H1 (cell line): ENCODE data around the gene NSD2. TPM values are rescaled to one million over a fixed set of nuclear protein-coding genes. Genes with fewer than 3 reads are reported as not detected.

ENCODE experiments used
- CHD7 ChIP-seq: fragments of 300-600 bp; sonication (generic); IDR thresholded peaks from 2 replicates; pipeline ENCODE4 v1.7.1; 2012; ENCODE audit warnings: low read length, moderate library complexity, mild to moderate bottlenecking, inconsistent platforms; ENCODE audit not compliant: insufficient replicate concordance
- RAD21 ChIP-seq, 2 experiments: IDR thresholded peaks in 1 of 2; conservative IDR thresholded peaks in 1 of 2; 2 replicates each; pipeline ENCODE4 v1.6.1; 2011; ENCODE audit warnings: low read depth in 2 of 2, low read length in 2 of 2, improper control_type of control experiment in 1 of 2, inconsistent platforms in 1 of 2, mild to moderate bottlenecking in 1 of 2, moderate library complexity in 1 of 2
- polyA plus RNA-seq, 7 experiments: library from polyadenylated mRNA; depleted of rRNA in 3 of 7; stranded (reverse) in 5 of 7; unstranded in 2 of 7; fragments of >200 nt in 5 of 7; fragments of 200-250 nt in 2 of 7; gene quantifications; 1 replicate in 5 of 7; 2 replicates in 1 of 7; 4 replicates in 1 of 7; pipeline versions ENCODE4 v1.2.1 to v1.2.3, GENCODE V29; 2011 to 2013; ENCODE audit warnings: missing spikeins in 2 of 7, mixed read lengths in 2 of 7
- total RNA-seq: library from RNA; stranded (reverse); fragmentation: NEBNext Ultra II Directional; extraction: Animal tissue kit (Norgen Biotek cat#: 25700); gene quantifications from 2 replicates; pipeline ENCODE4 v1.2.1, GENCODE V29; 2021

Gene NSD2
- total and polyA plus RNA-seq, 2 of the 8 experiments (the other 6 are each of a cell fraction or from before 2014, with no cell fraction given) = 26.7 to 129 TPM

- TF ChIP-seq CHD7 = no peak
- no peak for TF ChIP-seq RAD21 (IDR thresholded peaks at IDR 0.05 in 1 of 2, conservative IDR thresholded peaks at IDR 0.05 in 1 of 2; ENCODE audit: low read depth in 2 of 2, low read length in 2 of 2)
- TF ChIP-seq, all 59 proteins: peak for 0
Observed at GRCh38 chr4:1968686-1969295, 97.6 kb downstream of the NSD2 start (continued).
